ENCODE measurements around the gene RASA3. TPM values are rescaled to one million over a fixed set of nuclear protein-coding genes. Genes with fewer than 3 reads are reported as not detected.

The RASA3 gene
- total RNA-seq, 4 donors from 2014 or later = 29.5 to 38.1 (median 34.6) TPM

DNA sequence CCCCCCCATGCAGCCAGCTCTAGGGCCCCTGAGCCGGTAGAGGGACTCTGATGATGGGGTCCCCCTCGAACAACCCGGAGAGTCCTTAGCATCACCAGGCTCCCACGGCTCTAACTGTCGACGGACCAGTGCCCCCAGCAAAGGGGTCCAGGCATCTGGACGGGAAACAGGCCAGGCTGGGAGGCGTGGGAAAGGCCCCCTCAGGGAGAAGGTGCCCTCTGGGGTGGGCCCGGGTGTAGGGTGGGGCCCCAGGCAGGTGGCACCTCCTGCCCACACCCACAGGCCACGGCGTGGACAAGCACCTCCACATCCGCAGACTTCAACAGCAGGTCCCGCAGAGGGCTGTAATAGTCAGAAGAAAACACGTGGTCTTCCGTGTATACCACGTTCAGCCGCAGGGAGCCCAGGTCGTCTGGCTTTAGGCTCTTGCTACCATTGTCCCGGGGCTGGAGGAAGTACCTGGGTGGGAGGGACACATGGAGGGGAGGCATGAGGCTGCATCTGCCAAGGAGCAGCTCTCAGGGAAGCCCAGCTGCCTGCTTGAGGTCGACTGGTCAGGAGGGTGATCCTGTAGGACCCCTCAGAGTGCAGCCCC lies 113.9 kb downstream of the RASA3 start:
- 90% methylated on average over 2 of the region's 20 CpGs for WGBS
- peaks cover 36 to 91% (median 80%) of the 10 kb centered on the region in 4 donors for H3K36me3 ChIP-seq
- H3K27me3 ChIP-seq = peaks cover 0 to 4% (median 0%) of the 10 kb centered on the region in 4 donors
- H3K9me3 ChIP-seq = no peaks in the 10 kb centered on the region
- H3K27ac ChIP-seq (replicated peaks in 1 of 4) = no peak overlapping the region
- TF ChIP-seq CTCF (IDR thresholded peaks at IDR 0.05) (no peak), POLR2A (IDR thresholded peaks at IDR 0.05; ENCODE audit: low read depth) (no peak), EP300 (IDR thresholded peaks at IDR 0.05) (no peak), POLR2AphosphoS5 (IDR thresholded peaks at IDR 0.05) (no peak)
- H3K4me1 ChIP-seq = no peaks in the 10 kb centered on the region
- intact Hi-C loops (cut with DNase I) = no loop called here
- H3K4me3 ChIP-seq = no peak overlapping the region
- DNase-seq (ENCODE audit: extremely low spot score) = no peak

GRCh38 chr13:114017966-114018365 lies 114.5 kb downstream of the RASA3 start:
- H3K27ac ChIP-seq (replicated peaks in 1 of 4) = no peak overlapping the region
- DNase-seq (ENCODE audit: extremely low spot score) = no peak
- H3K36me3 ChIP-seq = peaks cover 36 to 88% (median 75%) of the 10 kb centered on the region in 4 donors
- 95% methylated on average over 16 of the region's 23 CpGs for WGBS
- H3K4me1 ChIP-seq = no peaks in the 10 kb centered on the region
- H3K27me3 ChIP-seq = peaks cover 0 to 4% (median 0%) of the 10 kb centered on the region in 4 donors
- no peaks in the 10 kb centered on the region for H3K9me3 ChIP-seq
- intact Hi-C loops (cut with DNase I) = no loop called here
- no peak overlapping the region for H3K4me3 ChIP-seq
- no peak for TF ChIP-seq POLR2AphosphoS5 (IDR thresholded peaks at IDR 0.05)
- no peak for TF ChIP-seq POLR2A (IDR thresholded peaks at IDR 0.05; ENCODE audit: low read depth)
- no peak for TF ChIP-seq EP300 (IDR thresholded peaks at IDR 0.05)
- no peak for TF ChIP-seq CTCF (IDR thresholded peaks at IDR 0.05)

DNA sequence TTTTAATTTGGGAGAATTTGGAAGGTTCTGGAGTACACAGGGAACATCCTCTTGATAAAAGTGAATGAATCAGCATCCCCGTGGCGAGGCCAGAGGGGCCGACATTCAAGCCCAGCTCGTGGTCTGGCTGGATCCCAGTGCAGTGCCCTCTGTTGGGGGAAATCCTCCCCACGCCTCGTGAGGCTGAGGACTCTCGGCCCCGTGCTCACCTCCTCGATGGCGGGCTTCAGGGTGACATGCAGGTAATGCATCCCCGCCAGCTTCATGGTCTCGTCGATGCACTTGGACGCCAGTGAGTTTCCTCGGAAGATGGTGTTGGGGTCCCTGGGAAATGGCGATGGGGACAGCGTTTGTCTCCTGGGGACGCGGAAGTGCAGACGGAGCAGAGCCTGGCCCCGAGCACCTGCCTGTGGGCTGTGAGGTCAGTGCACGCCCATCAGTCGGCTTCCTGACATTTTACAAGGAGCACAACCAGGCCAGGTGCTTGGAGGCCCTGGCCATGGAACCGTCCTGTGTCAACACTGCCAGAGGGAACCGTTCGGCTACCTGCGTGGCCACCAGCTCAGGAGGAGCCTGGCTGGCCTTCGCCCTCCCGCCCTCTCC lies 115.3 kb downstream of the RASA3 start:
- H3K4me1 ChIP-seq = no peaks in the 10 kb centered on the region
- H3K27me3 ChIP-seq = peaks cover 0 to 4% (median 0%) of the 10 kb centered on the region in 4 donors
- H3K9me3 ChIP-seq = no peaks in the 10 kb centered on the region
- no peak for TF ChIP-seq POLR2AphosphoS5 (IDR thresholded peaks at IDR 0.05)
- no peak for TF ChIP-seq EP300 (IDR thresholded peaks at IDR 0.05)
- TF ChIP-seq POLR2A (IDR thresholded peaks at IDR 0.05; ENCODE audit: low read depth) = no peak
- no peak for TF ChIP-seq CTCF (IDR thresholded peaks at IDR 0.05)
- 96% methylated on average over 21 of the region's 29 CpGs for WGBS
- H3K27ac ChIP-seq (replicated peaks in 1 of 4) = no peak overlapping the region
- peaks cover 36 to 85% (median 71%) of the 10 kb centered on the region in 4 donors for H3K36me3 ChIP-seq
- H3K4me3 ChIP-seq = no peak overlapping the region
- intact Hi-C loops (cut with DNase I) = no loop called here
- DNase-seq (ENCODE audit: extremely low spot score) = no peak

GRCh38 chr13:114016321-114017027 lies 115.9 kb downstream of the RASA3 start:
- Histone ChIP-seq H3K27me3 (peaks cover 0 to 4% (median 0%) of the 10 kb centered on the region in 4 donors), H3K36me3 (peaks cover 38 to 85% (median 71%) of the 10 kb centered on the region in 4 donors), H3K4me3 (no peak overlapping the region), H3K9me3 (no peaks in the 10 kb centered on the region), H3K4me1 (no peaks in the 10 kb centered on the region), H3K27ac (replicated peaks in 1 of 4) (no peak overlapping the region)
- intact Hi-C loops (cut with DNase I) = no loop called here
- no peak for TF ChIP-seq POLR2A (IDR thresholded peaks at IDR 0.05; ENCODE audit: low read depth)
- TF ChIP-seq POLR2AphosphoS5 (IDR thresholded peaks at IDR 0.05) = no peak
- no peak for DNase-seq (ENCODE audit: extremely low spot score)
- WGBS = 93% methylated on average over 23 of the region's 30 CpGs

GRCh38 chr13:114015969-114016295 lies 116.5 kb downstream of the RASA3 start:
- Histone ChIP-seq H3K4me1 (no peaks in the 10 kb centered on the region), H3K9me3 (no peaks in the 10 kb centered on the region), H3K27ac (replicated peaks in 1 of 4) (no peak overlapping the region), H3K4me3 (no peak overlapping the region), H3K36me3 (peaks cover 37 to 85% (median 71%) of the 10 kb centered on the region in 4 donors), H3K27me3 (peaks cover 0 to 4% (median 0%) of the 10 kb centered on the region in 4 donors)
- WGBS = 90% methylated on average over 3 of the region's 11 CpGs
- no peak for DNase-seq (ENCODE audit: extremely low spot score)
- TF ChIP-seq CTCF (IDR thresholded peaks at IDR 0.05) (no peak), POLR2A (IDR thresholded peaks at IDR 0.05; ENCODE audit: low read depth) (no peak), EP300 (IDR thresholded peaks at IDR 0.05) (no peak), POLR2AphosphoS5 (IDR thresholded peaks at IDR 0.05) (no peak)
- intact Hi-C loops (cut with DNase I) = no loop called here

Data from esophagus muscularis mucosa (tissue), 4 donors.